ENCODE results near the gene ZBTB20.

DNA sequence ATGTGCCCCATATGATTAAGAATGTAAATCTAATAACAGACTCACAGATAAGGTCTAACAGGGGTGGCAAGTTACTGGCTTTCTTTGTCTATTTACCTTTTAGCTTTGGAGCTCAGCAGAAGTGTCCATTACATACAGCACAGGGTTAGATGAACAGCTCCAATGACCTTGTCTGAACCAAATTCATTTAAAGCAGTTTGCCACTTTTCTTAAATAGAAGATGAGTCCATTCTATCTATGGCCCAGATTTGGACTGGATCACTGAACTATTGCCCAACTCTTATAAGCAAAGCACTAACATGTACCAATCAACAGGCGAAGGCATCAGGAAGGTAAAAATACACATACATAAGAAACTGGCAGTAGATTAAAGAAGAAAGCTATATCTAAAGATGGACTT, 638.9 kb downstream of the ZBTB20 start:
- TF ChIP-seq, protein P1, sequence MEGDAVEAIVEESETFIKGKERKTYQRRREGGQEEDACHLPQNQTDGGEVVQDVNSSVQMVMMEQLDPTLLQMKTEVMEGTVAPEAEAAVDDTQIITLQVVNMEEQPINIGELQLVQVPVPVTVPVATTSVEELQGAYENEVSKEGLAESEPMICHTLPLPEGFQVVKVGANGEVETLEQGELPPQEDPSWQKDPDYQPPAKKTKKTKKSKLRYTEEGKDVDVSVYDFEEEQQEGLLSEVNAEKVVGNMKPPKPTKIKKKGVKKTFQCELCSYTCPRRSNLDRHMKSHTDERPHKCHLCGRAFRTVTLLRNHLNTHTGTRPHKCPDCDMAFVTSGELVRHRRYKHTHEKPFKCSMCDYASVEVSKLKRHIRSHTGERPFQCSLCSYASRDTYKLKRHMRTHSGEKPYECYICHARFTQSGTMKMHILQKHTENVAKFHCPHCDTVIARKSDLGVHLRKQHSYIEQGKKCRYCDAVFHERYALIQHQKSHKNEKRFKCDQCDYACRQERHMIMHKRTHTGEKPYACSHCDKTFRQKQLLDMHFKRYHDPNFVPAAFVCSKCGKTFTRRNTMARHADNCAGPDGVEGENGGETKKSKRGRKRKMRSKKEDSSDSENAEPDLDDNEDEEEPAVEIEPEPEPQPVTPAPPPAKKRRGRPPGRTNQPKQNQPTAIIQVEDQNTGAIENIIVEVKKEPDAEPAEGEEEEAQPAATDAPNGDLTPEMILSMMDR (IDR thresholded peaks at IDR 0.05) = no peak
- TF ChIP-seq POLR2A (IDR thresholded peaks at IDR 0.05) (no peak), POLR2AphosphoS5 (IDR thresholded peaks at IDR 0.05) (no peak), EP300 (IDR thresholded peaks at IDR 0.05) (no peak)
